Stomach (tissue), 9 donors: Measurements from ENCODE around the gene TRIM75. TPM values are rescaled to one million over a fixed set of nuclear protein-coding genes. Genes with fewer than 3 reads are reported as not detected.
A peak's percentile ranks its signal among the peaks of the same experiment; 100 is the strongest.
"Not testable (repeated sequence)": the region's sequence is repeated elsewhere in the genome, so short reads cannot be mapped to it uniquely, and the experiment has no call there.

ENCODE experiments used
- DNase-seq, 2 donors: peaks; one replicate each; pipeline versions ENCODE4 v3.0.0 to v3.0.0-alpha.2; 2013 to 2019
- H3K27ac ChIP-seq, 5 donors: fragments of 200-600 bp in 4 of 5; sonication (generic) in 4 of 5; one replicate each; pipeline ENCODE4 v1.5.1; 2013 to 2019; ENCODE audit warnings: mild to moderate bottlenecking in 1 of 5, moderate library complexity in 1 of 5
- H3K27me3 ChIP-seq, 3 donors: fragments of 200-600 bp; sonication (generic); one replicate each; pipeline ENCODE4 v1.5.1; 2017 to 2019; ENCODE audit warnings: mixed run types in 1 of 3
- H3K36me3 ChIP-seq, 4 donors: fragments of 200-600 bp; sonication (generic); 1 replicate in 3 of 4; 2 replicates in 1 of 4; pipeline ENCODE4 v1.5.1; 2016 to 2019
- H3K4me1 ChIP-seq, 4 donors: fragments of 200-600 bp; sonication (generic); one replicate each; pipeline ENCODE4 v1.5.1; 2016 to 2019
- H3K4me3 ChIP-seq, 4 donors: fragments of 200-600 bp; sonication (generic) in 3 of 4; one replicate each; pipeline ENCODE4 v1.5.1; 2016 to 2019; ENCODE audit warnings: mild to moderate bottlenecking in 1 of 4
- H3K9me3 ChIP-seq, 4 donors: fragments of 200-600 bp; sonication (generic); one replicate each; pipeline ENCODE4 v1.5.1; 2016 to 2019
- EP300 ChIP-seq: sonication (generic); formaldehyde crosslinking; IDR thresholded peaks from one replicate; pipeline ENCODE4 v1.6.1; 2017; ENCODE audit warnings: antibody characterized with exemption
- POLR2A ChIP-seq, 4 donors: fragments of 450-650 bp; IDR thresholded peaks; one replicate each; pipeline ENCODE4 v1.6.1; 2016; ENCODE audit warnings: antibody characterized with exemption in 4 of 4, control low read depth in 2 of 4, mild to moderate bottlenecking in 1 of 4, moderate library complexity in 1 of 4
- POLR2AphosphoS5 ChIP-seq, 3 donors: sonication (generic); formaldehyde crosslinking; IDR thresholded peaks; one replicate each; pipeline ENCODE4 v1.6.1; 2016; ENCODE audit warnings: antibody characterized with exemption in 3 of 3
- WGBS, 5 donors: extraction: QIAGEN DNeasy Blood & Tissue Kit in 3 of 5; methylation state at CpG; one replicate each; pipeline versions ENCODE4 v1.1.5 to v1.1.7; 2013 to 2018; 5-methylcytosine and 5-hydroxymethylcytosine counted together
- intact Hi-C: fragments of 100-400 bp; cut with DNase I; formaldehyde crosslinking; loops from one replicate; pipeline ENCODE4 v1.15.1; 2023; ENCODE audit warnings: low total_unique reads
- polyA plus RNA-seq, 3 donors: library from polyadenylated mRNA; stranded (reverse); fragments of 200-250 nt; gene quantifications; one replicate each; pipeline ENCODE4 v1.2.3, GENCODE V29; 2013
- total RNA-seq, 5 donors: library from RNA; depleted of rRNA; stranded (reverse); fragments of >200 nt; gene quantifications; one replicate each; pipeline versions ENCODE4 v1.1.0 to v1.2.3, GENCODE V29; 2014 to 2016
- TF ChIP-seq, protein P1 (sequence below), 7 experiments: fragments of 450-650 bp in 4 of 7; fragments of 200-600 bp in 3 of 7; sonication (generic) in 3 of 7; IDR thresholded peaks; one replicate each; pipeline ENCODE4 v1.5.1; 2016 to 2019; ENCODE audit warnings: antibody characterized with exemption in 7 of 7, control low read depth in 2 of 7, mild to moderate bottlenecking in 1 of 7
- donor health status: healthy with polysubstance abuse.
- donor health status: Bipolar disorder and iron deficiency.
- donor health status: healthy.

Gene TRIM75
- total and polyA plus RNA-seq, 8 donors: not detected

DNA sequence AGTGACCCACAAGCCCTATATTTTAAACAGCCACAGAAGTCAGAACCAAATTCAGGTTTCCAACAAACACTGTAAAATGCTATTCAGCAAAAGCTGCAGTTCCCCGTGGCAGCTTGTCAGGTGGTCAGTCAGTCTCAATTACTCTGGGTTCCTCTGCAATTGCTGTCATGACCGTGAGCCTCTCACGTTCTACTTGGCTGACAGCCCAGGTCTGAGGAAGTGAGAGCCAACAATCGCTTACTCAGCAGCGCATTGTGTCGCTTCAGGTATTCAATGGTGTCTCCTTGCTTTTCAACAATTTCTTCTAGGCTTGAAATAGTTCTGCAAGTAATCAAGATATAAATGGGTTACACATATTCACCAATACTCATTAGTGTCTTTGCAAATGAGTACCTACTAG lies 25.8 kb downstream of the TRIM75 start:
- H3K27ac ChIP-seq: no peak overlapping the region
- no peaks in the 10 kb centered on the region for H3K27me3 ChIP-seq
- no peak overlapping the region for H3K4me3 ChIP-seq
- WGBS, 5 donors: 33 to 45% (median 41%) methylated on average over 6 of the region's 6 CpGs
- peak in 1 of 2 donors; percentile 57 for DNase-seq
- H3K4me1 ChIP-seq: no peaks in the 10 kb centered on the region
- no peaks in the 10 kb centered on the region for H3K9me3 ChIP-seq
- peaks cover 6 to 68% (median 53%) of the 10 kb centered on the region in 4 donors for H3K36me3 ChIP-seq
- no peak for TF ChIP-seq POLR2AphosphoS5 (IDR thresholded peaks at IDR 0.05)
- TF ChIP-seq EP300: no peak
- TF ChIP-seq POLR2A (IDR thresholded peaks at IDR 0.05): no peak
- TF ChIP-seq, protein P1, sequence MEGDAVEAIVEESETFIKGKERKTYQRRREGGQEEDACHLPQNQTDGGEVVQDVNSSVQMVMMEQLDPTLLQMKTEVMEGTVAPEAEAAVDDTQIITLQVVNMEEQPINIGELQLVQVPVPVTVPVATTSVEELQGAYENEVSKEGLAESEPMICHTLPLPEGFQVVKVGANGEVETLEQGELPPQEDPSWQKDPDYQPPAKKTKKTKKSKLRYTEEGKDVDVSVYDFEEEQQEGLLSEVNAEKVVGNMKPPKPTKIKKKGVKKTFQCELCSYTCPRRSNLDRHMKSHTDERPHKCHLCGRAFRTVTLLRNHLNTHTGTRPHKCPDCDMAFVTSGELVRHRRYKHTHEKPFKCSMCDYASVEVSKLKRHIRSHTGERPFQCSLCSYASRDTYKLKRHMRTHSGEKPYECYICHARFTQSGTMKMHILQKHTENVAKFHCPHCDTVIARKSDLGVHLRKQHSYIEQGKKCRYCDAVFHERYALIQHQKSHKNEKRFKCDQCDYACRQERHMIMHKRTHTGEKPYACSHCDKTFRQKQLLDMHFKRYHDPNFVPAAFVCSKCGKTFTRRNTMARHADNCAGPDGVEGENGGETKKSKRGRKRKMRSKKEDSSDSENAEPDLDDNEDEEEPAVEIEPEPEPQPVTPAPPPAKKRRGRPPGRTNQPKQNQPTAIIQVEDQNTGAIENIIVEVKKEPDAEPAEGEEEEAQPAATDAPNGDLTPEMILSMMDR (IDR thresholded peaks at IDR 0.05): no peak
- intact Hi-C loops: no loop called here

DNA sequence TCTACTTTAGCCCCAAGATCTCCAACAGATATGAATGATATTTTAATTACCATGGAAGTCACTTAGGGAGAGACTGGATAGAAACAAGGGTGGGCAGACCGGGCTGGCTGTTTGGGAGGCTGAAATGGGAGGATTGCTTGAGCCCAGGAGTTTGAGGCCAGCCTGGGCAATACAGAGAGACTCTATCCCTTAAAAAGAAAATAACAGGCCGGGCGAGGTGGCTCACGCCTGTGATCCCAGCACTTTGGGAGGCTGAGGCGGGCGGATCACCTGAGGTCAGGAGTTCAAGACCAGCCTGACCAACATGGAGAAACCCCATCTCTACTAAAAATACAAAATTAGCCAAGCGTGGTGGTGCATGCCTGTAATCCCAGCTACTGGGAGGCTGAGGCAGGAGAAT lies 31.1 kb downstream of the TRIM75 start:
- intact Hi-C loops, DNase-seq, H3K4me1 ChIP-seq, H3K4me3 ChIP-seq, H3K27me3 ChIP-seq, H3K27ac ChIP-seq, H3K9me3 ChIP-seq: not testable (repeated sequence)
- H3K36me3 ChIP-seq: peaks cover 31 to 69% (median 68%) of the 10 kb centered on the region in 4 donors
- 89 to 99% (median 98%) methylated on average over 5 to 7 of the region's 7 CpGs for WGBS, 5 donors

DNA sequence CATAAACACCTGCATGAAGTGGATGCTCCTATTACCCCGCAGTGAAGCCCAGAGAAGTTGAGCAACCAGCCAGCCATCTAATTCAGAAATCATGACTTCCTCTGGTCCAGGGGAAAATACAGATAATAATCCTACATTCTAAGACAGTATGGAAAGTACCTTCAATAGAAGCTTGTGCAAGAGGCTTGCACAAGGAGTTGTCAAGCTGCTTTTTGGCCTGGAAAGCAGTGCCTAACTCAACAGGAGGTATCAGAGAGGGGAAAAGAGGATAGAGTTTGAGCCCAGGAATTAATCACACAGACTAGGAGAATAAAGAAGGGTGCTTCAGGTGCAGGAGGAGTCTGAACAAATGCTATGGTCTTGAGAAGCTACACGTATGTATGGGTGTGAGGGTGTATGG lies 32.3 kb downstream of the TRIM75 start:
- H3K36me3 ChIP-seq: peaks cover 31 to 72% (median 68%) of the 10 kb centered on the region in 4 donors

DNA sequence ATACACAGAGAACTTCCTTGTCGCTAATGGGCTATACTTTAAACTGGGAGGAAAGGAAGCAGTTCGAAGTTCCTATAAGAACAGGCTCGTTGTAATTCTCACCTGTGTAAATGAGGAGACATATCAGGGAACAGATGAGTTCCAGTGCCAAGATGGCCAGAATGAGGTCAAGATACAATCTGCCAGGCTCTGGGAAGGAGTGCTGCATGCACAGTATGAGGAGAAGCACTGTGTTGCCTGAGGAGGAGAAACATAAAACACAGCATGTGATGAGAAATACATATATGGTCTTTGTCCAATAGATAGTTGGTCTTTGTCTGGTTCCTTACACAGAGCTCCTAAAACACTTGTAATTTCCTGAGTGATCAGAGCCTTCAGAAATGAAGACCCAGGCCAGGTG lies 34.7 kb downstream of the TRIM75 start:
- no peak for DNase-seq
- TF ChIP-seq POLR2AphosphoS5 (IDR thresholded peaks at IDR 0.05): no peak
- TF ChIP-seq, protein P1 (IDR thresholded peaks at IDR 0.05): no peak
- no peak for TF ChIP-seq EP300
- TF ChIP-seq POLR2A (IDR thresholded peaks at IDR 0.05): no peak
- no peaks in the 10 kb centered on the region for H3K27me3 ChIP-seq
- 82 to 90% (median 83%) methylated on average over 3 of the region's 3 CpGs for WGBS, 5 donors
- intact Hi-C loops: no loop called here
- H3K4me1 ChIP-seq: no peaks in the 10 kb centered on the region
- no peak overlapping the region for H3K4me3 ChIP-seq
- no peak overlapping the region for H3K27ac ChIP-seq
- no peaks in the 10 kb centered on the region for H3K9me3 ChIP-seq
- peaks cover 31 to 83% (median 79%) of the 10 kb centered on the region in 4 donors for H3K36me3 ChIP-seq

More for the DNA sequence above, 32.3 kb downstream of the TRIM75 start:
- DNase-seq: no peak
- intact Hi-C loops: no loop called here
- H3K27me3 ChIP-seq: no peaks in the 10 kb centered on the region
- H3K27ac ChIP-seq: no peak overlapping the region
- H3K9me3 ChIP-seq: no peaks in the 10 kb centered on the region
- H3K4me3 ChIP-seq: no peak overlapping the region
- TF ChIP-seq POLR2A (IDR thresholded peaks at IDR 0.05) (no peak), POLR2AphosphoS5 (IDR thresholded peaks at IDR 0.05) (no peak), EP300 (no peak)
- TF ChIP-seq, protein P1 (IDR thresholded peaks at IDR 0.05): no peak
- H3K4me1 ChIP-seq: no peaks in the 10 kb centered on the region
- 86 to 100% (median 95%) methylated on average over 2 of the region's 2 CpGs for WGBS, 5 donors

DNA sequence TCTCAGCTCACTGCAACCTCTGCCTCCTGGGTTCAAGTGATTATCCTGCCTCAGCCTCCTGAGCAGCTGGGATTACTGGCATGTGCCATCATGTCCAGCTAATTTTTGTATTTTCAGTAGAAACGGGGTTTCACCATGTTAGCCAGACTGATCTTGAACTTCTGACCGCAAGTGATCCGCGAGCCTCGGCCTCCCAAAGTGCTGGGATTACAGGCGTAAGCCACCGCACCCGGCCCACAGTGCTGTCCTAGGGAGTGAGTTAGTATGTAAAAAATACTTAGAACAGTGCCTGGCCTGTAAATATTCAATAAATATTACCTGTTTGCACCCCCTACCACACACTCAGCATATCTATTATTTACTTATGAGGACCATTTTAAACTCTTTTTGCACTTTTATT lies 38.5 kb downstream of the TRIM75 start:
- H3K9me3 ChIP-seq, H3K27me3 ChIP-seq, DNase-seq, H3K27ac ChIP-seq, intact Hi-C loops, H3K4me3 ChIP-seq, H3K4me1 ChIP-seq: not testable (repeated sequence)
- WGBS, 5 donors: 96 to 99% (median 97%) methylated on average over 8 of the region's 8 CpGs
- peaks cover 15 to 79% (median 74%) of the 10 kb centered on the region in 4 donors for H3K36me3 ChIP-seq
